Activated naive CD4-positive, alpha-beta T cell treated with anti-CD3 and anti-CD28 coated beads, Interleukin-2, amount 50 U/mL, for 24 hours (primary cell): ENCODE measurements around the gene ZFYVE9.
"Not testable (repeated sequence)": the region's sequence is repeated elsewhere in the genome, so short reads cannot be mapped to it uniquely, and the experiment has no call there.

Experiments
- H3K27ac Mint-ChIP-seq: one replicate; pipeline ENCODE4 v1.8.0; 2021; ENCODE audit warnings: mild to moderate bottlenecking, mixed read lengths
- H3K27me3 Mint-ChIP-seq: one replicate; pipeline ENCODE4 v1.8.0; 2021; ENCODE audit warnings: mixed read lengths
- H3K36me3 Mint-ChIP-seq: one replicate; pipeline ENCODE4 v1.8.0; 2021; ENCODE audit warnings: mixed read lengths
- H3K4me1 Mint-ChIP-seq: one replicate; pipeline ENCODE4 v1.8.0; 2021; ENCODE audit warnings: mixed read lengths
- H3K4me3 Mint-ChIP-seq: one replicate; pipeline ENCODE4 v1.8.0; 2021; ENCODE audit warnings: mild to moderate bottlenecking, mixed read lengths
- H3K9me3 Mint-ChIP-seq: one replicate; pipeline ENCODE4 v1.8.0; 2021; ENCODE audit warnings: mixed read lengths

ZFYVE9 gene

GRCh38 chr1:52166996-52167753 lies 25.3 kb downstream of the ZFYVE9 start:
- no peaks in the 10 kb centered on the region for H3K27me3 Mint-ChIP-seq
- peaks cover 10% of the 10 kb centered on the region for H3K36me3 Mint-ChIP-seq
- no peak overlapping the region for H3K27ac Mint-ChIP-seq
- peaks cover 3% of the 10 kb centered on the region for H3K4me1 Mint-ChIP-seq
- peaks cover 5% of the 10 kb centered on the region for H3K9me3 Mint-ChIP-seq
- no peak overlapping the region for H3K4me3 Mint-ChIP-seq

GRCh38 chr1:52168373-52169080 lies 26.6 kb downstream of the ZFYVE9 start:
- H3K27me3 Mint-ChIP-seq, result no peaks in the 10 kb centered on the region
- H3K27ac Mint-ChIP-seq, result no peak overlapping the region
- H3K36me3 Mint-ChIP-seq, result peaks cover 8% of the 10 kb centered on the region
- peaks cover 5% of the 10 kb centered on the region for H3K9me3 Mint-ChIP-seq
- no peak overlapping the region for H3K4me3 Mint-ChIP-seq
- peaks cover 3% of the 10 kb centered on the region for H3K4me1 Mint-ChIP-seq

DNA sequence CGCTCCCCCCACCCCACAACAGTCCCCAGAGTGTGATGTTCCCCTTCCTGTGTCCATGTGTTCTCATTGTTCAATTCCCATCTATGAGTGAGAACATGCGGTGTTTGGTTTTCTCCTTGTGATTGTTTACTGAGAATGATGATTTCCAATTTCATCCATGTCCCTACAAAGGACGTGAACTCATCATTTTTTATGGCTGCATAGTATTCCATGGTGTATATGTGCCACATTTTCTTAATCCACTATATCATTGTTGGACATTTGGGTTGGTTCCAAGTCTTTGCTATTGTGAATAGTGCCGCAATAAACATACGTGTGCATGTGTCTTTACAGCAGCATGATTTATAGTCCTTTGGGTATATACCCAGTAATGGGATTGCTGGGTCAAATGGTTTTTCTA lies 29.3 kb downstream of the ZFYVE9 start:
- H3K4me1 Mint-ChIP-seq, H3K9me3 Mint-ChIP-seq, H3K36me3 Mint-ChIP-seq, H3K27ac Mint-ChIP-seq, H3K27me3 Mint-ChIP-seq, H3K4me3 Mint-ChIP-seq: not testable (repeated sequence)

GRCh38 chr1:52179073-52179472 lies 37.2 kb downstream of the ZFYVE9 start:
- no peaks in the 10 kb centered on the region for H3K27me3 Mint-ChIP-seq
- H3K9me3 Mint-ChIP-seq, result no peaks in the 10 kb centered on the region
- no peak overlapping the region for H3K4me3 Mint-ChIP-seq
- H3K27ac Mint-ChIP-seq, result no peak overlapping the region
- peaks cover 3% of the 10 kb centered on the region for H3K36me3 Mint-ChIP-seq
- H3K4me1 Mint-ChIP-seq, result peaks cover 5% of the 10 kb centered on the region

GRCh38 chr1:52180176-52180575 lies 38.3 kb downstream of the ZFYVE9 start:
- Mint-ChIP-seq H3K27me3 (no peaks in the 10 kb centered on the region), H3K4me3 (no peak overlapping the region), H3K9me3 (no peaks in the 10 kb centered on the region), H3K4me1 (peaks cover 5% of the 10 kb centered on the region), H3K36me3 (peaks cover 3% of the 10 kb centered on the region), H3K27ac (no peak overlapping the region)

DNA sequence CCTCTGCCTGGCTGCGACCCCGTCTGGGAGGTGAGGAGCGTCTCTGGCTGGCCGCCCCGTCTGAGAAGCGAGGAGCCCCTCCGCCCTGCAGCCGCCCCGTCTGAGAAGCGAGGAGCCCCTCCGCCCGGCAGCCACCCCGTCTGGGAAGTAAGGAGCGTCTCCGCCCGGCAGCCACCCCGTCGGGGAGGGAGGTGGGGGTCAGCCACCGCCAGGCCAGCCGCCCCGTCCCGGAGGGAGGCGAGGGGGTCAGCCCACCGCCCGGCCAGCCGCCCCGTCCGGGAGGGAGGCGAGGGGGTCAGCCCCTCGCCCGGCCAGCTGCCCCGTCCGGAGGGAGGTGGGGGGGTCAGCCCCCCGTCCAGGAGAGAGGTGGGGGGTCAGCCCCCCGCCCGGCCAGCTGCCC lies 39.9 kb downstream of the ZFYVE9 start:
- not testable (repeated sequence) for H3K9me3 Mint-ChIP-seq, H3K4me1 Mint-ChIP-seq, H3K4me3 Mint-ChIP-seq, H3K36me3 Mint-ChIP-seq, H3K27me3 Mint-ChIP-seq, H3K27ac Mint-ChIP-seq

DNA sequence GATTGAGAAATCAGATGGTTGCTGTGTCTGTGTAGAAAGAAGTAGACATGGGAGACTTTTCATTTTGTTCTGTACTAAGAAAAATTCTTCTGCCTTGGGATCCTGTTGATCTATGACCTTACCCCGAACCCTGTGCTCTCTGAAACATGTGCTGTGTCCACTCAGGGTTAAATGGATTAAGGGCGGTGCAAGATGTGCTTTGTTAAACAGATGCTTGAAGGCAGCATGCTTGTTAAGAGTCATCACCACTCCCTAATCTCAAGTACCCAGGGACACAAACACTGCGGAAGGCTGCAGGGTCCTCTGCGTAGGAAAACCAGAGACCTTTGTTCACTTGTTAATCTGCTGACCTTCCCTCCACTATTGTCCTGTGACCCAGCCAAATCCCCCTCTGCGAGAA lies 40.4 kb downstream of the ZFYVE9 start:
- not testable (repeated sequence) for H3K4me3 Mint-ChIP-seq, H3K9me3 Mint-ChIP-seq, H3K27ac Mint-ChIP-seq, H3K36me3 Mint-ChIP-seq, H3K27me3 Mint-ChIP-seq, H3K4me1 Mint-ChIP-seq

GRCh38 chr1:52182874-52183400 lies 41.0 kb downstream of the ZFYVE9 start:
- Mint-ChIP-seq H3K27ac (no peak overlapping the region), H3K4me1 (peaks cover 5% of the 10 kb centered on the region), H3K36me3 (peaks cover 3% of the 10 kb centered on the region), H3K4me3 (no peak overlapping the region), H3K27me3 (no peaks in the 10 kb centered on the region), H3K9me3 (no peaks in the 10 kb centered on the region)

DNA sequence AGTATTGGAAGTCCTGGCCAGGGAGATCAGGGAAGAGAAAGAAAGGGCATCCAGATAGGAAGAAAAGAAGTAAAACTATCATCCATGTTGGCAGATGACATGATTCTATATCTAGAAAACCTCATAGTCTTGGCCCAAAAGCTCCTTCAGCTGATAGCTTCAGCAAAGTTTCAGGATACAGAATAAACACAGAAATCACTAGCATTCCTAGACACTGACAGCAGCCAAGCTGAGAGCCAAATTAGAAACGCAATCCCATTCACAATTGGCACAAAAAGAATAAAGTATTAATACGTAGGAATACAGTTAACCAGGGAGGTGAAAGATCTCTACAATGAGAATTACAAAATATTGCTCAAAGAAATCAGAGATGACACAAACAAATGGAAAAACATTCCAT lies 44.6 kb downstream of the ZFYVE9 start:
- H3K27me3 Mint-ChIP-seq, result no peaks in the 10 kb centered on the region
- H3K4me3 Mint-ChIP-seq, result no peak overlapping the region
- no peaks in the 10 kb centered on the region for H3K4me1 Mint-ChIP-seq
- no peaks in the 10 kb centered on the region for H3K36me3 Mint-ChIP-seq
- no peaks in the 10 kb centered on the region for H3K9me3 Mint-ChIP-seq
- H3K27ac Mint-ChIP-seq, result no peak overlapping the region

DNA sequence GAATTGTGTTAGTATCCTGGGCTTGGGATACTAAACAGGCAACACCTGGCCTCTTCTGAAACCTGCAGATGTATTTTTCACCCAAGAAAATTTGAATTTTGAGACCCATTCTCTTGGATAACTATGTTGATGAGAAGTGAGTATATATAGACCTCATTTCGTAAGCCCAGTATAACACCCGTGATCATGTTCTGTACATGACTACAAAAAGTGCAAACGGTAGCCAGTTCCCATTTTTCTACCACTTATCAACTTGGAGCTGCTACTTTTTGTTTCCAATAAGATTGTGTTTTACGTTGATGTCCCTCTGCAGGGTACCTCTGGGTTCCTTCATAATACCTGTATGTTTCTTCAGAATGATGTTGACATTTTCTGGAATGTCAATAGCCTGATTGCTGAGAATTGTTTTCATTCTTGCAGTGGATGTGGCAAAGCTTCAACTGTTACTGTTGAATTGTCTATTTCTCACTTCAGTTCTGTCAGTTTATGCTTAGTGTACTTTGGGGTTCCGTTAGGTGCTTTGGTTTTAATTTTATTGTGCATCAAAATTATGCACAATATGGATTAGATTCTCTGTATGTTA lies 48.1 kb downstream of the ZFYVE9 start:
- H3K36me3 Mint-ChIP-seq, result no peaks in the 10 kb centered on the region
- no peaks in the 10 kb centered on the region for H3K27me3 Mint-ChIP-seq
- no peak overlapping the region for H3K27ac Mint-ChIP-seq
- H3K4me1 Mint-ChIP-seq, result no peaks in the 10 kb centered on the region
- H3K9me3 Mint-ChIP-seq, result no peaks in the 10 kb centered on the region
- no peak overlapping the region for H3K4me3 Mint-ChIP-seq

GRCh38 chr1:52190500-52191252 lies 48.8 kb downstream of the ZFYVE9 start:
- H3K27ac Mint-ChIP-seq, result no peak overlapping the region
- H3K9me3 Mint-ChIP-seq, result no peaks in the 10 kb centered on the region
- no peaks in the 10 kb centered on the region for H3K4me1 Mint-ChIP-seq
- no peaks in the 10 kb centered on the region for H3K36me3 Mint-ChIP-seq
- no peaks in the 10 kb centered on the region for H3K27me3 Mint-ChIP-seq
- H3K4me3 Mint-ChIP-seq, result no peak overlapping the region

GRCh38 chr1:52191395-52191965 lies 49.6 kb downstream of the ZFYVE9 start:
- H3K4me1 Mint-ChIP-seq, result no peaks in the 10 kb centered on the region
- H3K27me3 Mint-ChIP-seq, result no peaks in the 10 kb centered on the region
- no peak overlapping the region for H3K27ac Mint-ChIP-seq
- H3K36me3 Mint-ChIP-seq, result no peaks in the 10 kb centered on the region
- H3K4me3 Mint-ChIP-seq, result no peak overlapping the region
- H3K9me3 Mint-ChIP-seq, result no peaks in the 10 kb centered on the region

- H3K36me3 Mint-ChIP-seq, result no peaks in the 10 kb centered on the region
- no peaks in the 10 kb centered on the region for H3K4me1 Mint-ChIP-seq
- H3K27ac Mint-ChIP-seq, result no peak overlapping the region
- no peak overlapping the region for H3K4me3 Mint-ChIP-seq
- H3K27me3 Mint-ChIP-seq, result no peaks in the 10 kb centered on the region
- H3K9me3 Mint-ChIP-seq, result no peaks in the 10 kb centered on the region
Observed at GRCh38 chr1:52192024-52192423, 50.1 kb downstream of the ZFYVE9 start.

DNA sequence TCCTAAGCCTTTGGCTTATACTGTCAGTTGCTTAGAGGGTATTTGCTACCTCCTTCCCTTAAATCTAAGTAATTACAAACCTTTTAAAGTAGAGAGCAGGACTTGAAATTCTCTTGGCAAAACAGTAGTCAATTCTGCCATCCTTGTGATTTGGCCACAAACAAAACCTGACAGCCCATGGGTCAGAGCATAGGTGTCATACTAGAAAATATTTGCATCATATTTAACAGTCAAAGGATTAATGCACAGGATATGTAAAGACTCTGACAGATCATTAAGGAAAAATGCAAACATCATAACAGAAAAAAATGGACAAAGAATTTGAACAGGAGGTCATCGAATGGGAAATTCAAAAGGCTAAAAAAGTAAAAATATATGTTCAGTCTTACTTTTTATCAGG lies 50.5 kb downstream of the ZFYVE9 start:
- no peaks in the 10 kb centered on the region for H3K36me3 Mint-ChIP-seq
- H3K4me1 Mint-ChIP-seq, result no peaks in the 10 kb centered on the region
- H3K27ac Mint-ChIP-seq, result no peak overlapping the region
- H3K27me3 Mint-ChIP-seq, result no peaks in the 10 kb centered on the region
- H3K9me3 Mint-ChIP-seq, result no peaks in the 10 kb centered on the region
- no peak overlapping the region for H3K4me3 Mint-ChIP-seq

- Mint-ChIP-seq H3K4me3 (no peak overlapping the region), H3K36me3 (peaks cover 3% of the 10 kb centered on the region), H3K27me3 (no peaks in the 10 kb centered on the region), H3K27ac (no peak overlapping the region), H3K4me1 (no peaks in the 10 kb centered on the region), H3K9me3 (peaks cover 1% of the 10 kb centered on the region)
Observed at GRCh38 chr1:52193985-52194384, 52.1 kb downstream of the ZFYVE9 start.
